NCI-H187 treated with DMSO at 0.1 percent for 48 hours (cell line): ENCODE data around the gene POU2F1.
"Not testable (repeated sequence)": the region's sequence is repeated elsewhere in the genome, so short reads cannot be mapped to it uniquely, and the experiment has no call there.

ENCODE experiments used
- DNase-seq: peaks from one replicate; lab custom pipeline; 2025; lab: John Stamatoyannopoulos, UW

Gene POU2F1

GRCh38 chr1:167231873-167232450 is 11.3 kb downstream of the POU2F1 start:
- no peak for DNase-seq

GRCh38 chr1:167232801-167233200 is 12.1 kb downstream of the POU2F1 start:
- no peak for DNase-seq

GRCh38 chr1:167233373-167233772 is 12.7 kb downstream of the POU2F1 start:
- no peak for DNase-seq

GRCh38 chr1:167237000-167237399 is 16.3 kb downstream of the POU2F1 start:
- no peak for DNase-seq

GRCh38 chr1:167238713-167239112 is 18.0 kb downstream of the POU2F1 start:
- DNase-seq: no peak

- DNase-seq: no peak
Measured at GRCh38 chr1:167239257-167239656, 18.6 kb downstream of the POU2F1 start.

- DNase-seq: no peak
Measured at GRCh38 chr1:167244244-167244643, 23.6 kb downstream of the POU2F1 start.

- DNase-seq: not testable (repeated sequence)
Measured at GRCh38 chr1:167245168-167245567, 24.5 kb downstream of the POU2F1 start.

- no peak for DNase-seq
Measured at GRCh38 chr1:167246971-167247370, 26.3 kb downstream of the POU2F1 start.

GRCh38 chr1:167247754-167248153 is 27.1 kb downstream of the POU2F1 start:
- DNase-seq: no peak

GRCh38 chr1:167248707-167249642 is 28.3 kb downstream of the POU2F1 start:
- no peak for DNase-seq

GRCh38 chr1:167249702-167250101 is 29.0 kb downstream of the POU2F1 start:
- no peak for DNase-seq

- DNase-seq: no peak
Measured at GRCh38 chr1:167250482-167250881, 29.8 kb downstream of the POU2F1 start.

GRCh38 chr1:167251472-167251871 is 30.8 kb downstream of the POU2F1 start:
- no peak for DNase-seq

- no peak for DNase-seq
Measured at GRCh38 chr1:167252986-167253385, 32.3 kb downstream of the POU2F1 start.

- DNase-seq: no peak
Measured at GRCh38 chr1:167258858-167259257, 38.2 kb downstream of the POU2F1 start.

- DNase-seq: no peak
Measured at GRCh38 chr1:167262836-167263235, 42.1 kb downstream of the POU2F1 start.

- DNase-seq: no peak
Measured at GRCh38 chr1:167263344-167263743, 42.7 kb downstream of the POU2F1 start.

- no peak for DNase-seq
Measured at GRCh38 chr1:167263819-167264464, 43.3 kb downstream of the POU2F1 start.

- DNase-seq: no peak
Measured at GRCh38 chr1:167266965-167267364, 46.3 kb downstream of the POU2F1 start.

GRCh38 chr1:167268347-167268787 is 47.7 kb downstream of the POU2F1 start:
- no peak for DNase-seq

GRCh38 chr1:167270349-167271092 is 49.8 kb downstream of the POU2F1 start:
- no peak for DNase-seq
